ENCODE results near the gene RANBP10. TPM values are rescaled to one million over a fixed set of nuclear protein-coding genes. Genes with fewer than 3 reads are reported as not detected.

RANBP10 gene
- total and polyA plus RNA-seq, 10 of the 15 experiments (the other 5 are each of a cell fraction or from before 2014, with no cell fraction given) = 1.2 to 20.4 (median 10.8) TPM

DNA sequence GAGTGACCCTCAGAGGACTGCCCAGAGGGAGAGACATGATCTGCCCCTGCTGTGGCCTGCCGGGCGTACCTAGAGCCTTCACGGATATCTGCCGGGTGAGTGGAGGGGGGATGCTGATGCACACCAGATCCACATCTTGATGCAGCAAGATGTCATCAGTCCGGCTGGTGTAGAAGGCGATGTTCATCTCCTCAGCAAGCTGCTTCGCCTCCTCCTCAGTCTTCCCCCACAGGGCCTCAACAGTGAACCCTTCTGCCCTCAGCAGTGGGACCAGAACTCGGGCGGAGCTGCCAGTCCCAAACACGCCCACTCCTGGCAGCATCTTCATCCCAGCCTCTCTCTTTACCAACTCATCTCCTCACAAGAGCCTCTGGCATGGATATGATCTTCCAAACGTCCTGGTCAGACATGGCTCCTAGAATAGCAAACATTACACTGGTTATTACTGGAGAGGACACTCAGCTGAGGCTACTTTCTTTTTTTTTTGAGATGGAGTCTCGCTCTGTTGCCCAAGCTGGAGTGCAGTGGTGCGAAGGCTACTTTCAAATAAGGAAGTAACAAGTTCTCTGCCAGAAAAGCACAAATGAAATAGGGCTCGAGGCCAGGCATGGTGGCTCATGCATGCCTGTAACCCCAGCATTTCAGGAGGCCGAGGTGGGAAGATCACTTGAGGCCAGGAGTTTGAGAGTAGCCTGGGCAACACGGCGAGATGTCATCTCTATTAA lies 120.8 kb downstream of the RANBP10 start:
- ChIA-PET POLR2A (interaction anchor here (0.6 to 1.4 kb wide), 4 partner anchors 13 to 116 kb away, joined by 3 to 5 read pairs (median 4); no protein-coding TSS in a partner anchor), RAD21 (ENCODE audit: unreplicated experiment) (interaction anchor here (0.7 to 1.2 kb wide), 2 partner anchors 13 to 33 kb away, joined by 5 to 6 read pairs; no protein-coding TSS in a partner anchor), CTCF (interaction anchor here (0.9 to 2.0 kb wide), 4 partner anchors 13 to 165 kb away, joined by 3 to 7 read pairs (median 3); partner anchors contain the start of genes C16orf86 and ENKD1), SMC1A (ENCODE audit: uncharacterized antibody, unreplicated experiment) (interaction anchor here (0.9 to 1.7 kb wide), 4 partner anchors 12 to 228 kb away, joined by 3 to 6 read pairs (median 3); partner anchors contain the start of gene GFOD2)
- Histone ChIP-seq H3K4me2 (ENCODE audit: control insufficient read depth, insufficient read depth) (peak overlapping the region; percentile 26; the same call in 1 of the 2 replicates), H3K36me3 (ENCODE audit: control insufficient read depth in 2 of 2, insufficient read depth in 2 of 2, low read length in 1 of 2) (peaks cover 0 to 8% of the 10 kb centered on the region in 2 experiments; a peak in 3 of 4 replicates), H3K79me2 (ENCODE audit: control insufficient read depth, insufficient read depth, low read length) (no peaks in the 10 kb centered on the region), H3K9me3 (replicated peaks; ENCODE audit: control insufficient read depth, insufficient read depth, low read length) (no peaks in the 10 kb centered on the region), H3K27me3 (replicated peaks in 1 of 2; ENCODE audit: control insufficient read depth in 2 of 2, insufficient read depth in 2 of 2, low read length in 1 of 2) (no peaks in the 10 kb centered on the region), H2AFZ (ENCODE audit: control insufficient read depth, low read depth, low read length) (peak overlapping the region; percentile 35; the same call in 1 of the 2 replicates), H4K20me1 (ENCODE audit: control insufficient read depth, insufficient read depth) (no peaks in the 10 kb centered on the region), H3K9ac (ENCODE audit: control insufficient read depth, insufficient read depth, low read length) (no peak overlapping the region; the same call in 1 of the 2 replicates), H3K4me3 (no peak overlapping the region), H3K27ac (ENCODE audit: control insufficient read depth, insufficient read depth) (no peak overlapping the region; the same call in 1 of the 2 replicates), H3K4me1 (ENCODE audit: control insufficient read depth, insufficient read depth, low read length) (peaks cover 5% of the 10 kb centered on the region)
- in situ Hi-C loops (cut with MboI) = no loop called here
- intact Hi-C loops (cut with micrococcal nuclease; ENCODE audit: unreplicated experiment) = no loop called here
- FAIRE-seq (no peak), ATAC-seq (peak; percentile 88), DNase-seq (ENCODE audit: low read depth, low spot score) (no peak)
- no TSS peak for BruUV-seq (replicated peaks)
- no peak for TF ChIP-seq IKZF1 (conservative IDR thresholded peaks at IDR 0.05)
- TF ChIP-seq PAX5 (IDR thresholded peaks at IDR 0.05; ENCODE audit: borderline replicate concordance, low read depth, low read length) = peak; percentile 76
- peak; percentile 63; the same call in 1 of the 2 replicates for TF ChIP-seq ZNF384 (IDR thresholded peaks at IDR 0.05; ENCODE audit: borderline replicate concordance, low read depth, low read length)
- WGBS (ENCODE audit: insufficient coverage, insufficient replicate concordance, low lambda C conversion rate, missing lambda C conversion rate) = 40% methylated on average over 17 of the region's 17 CpGs

DNA sequence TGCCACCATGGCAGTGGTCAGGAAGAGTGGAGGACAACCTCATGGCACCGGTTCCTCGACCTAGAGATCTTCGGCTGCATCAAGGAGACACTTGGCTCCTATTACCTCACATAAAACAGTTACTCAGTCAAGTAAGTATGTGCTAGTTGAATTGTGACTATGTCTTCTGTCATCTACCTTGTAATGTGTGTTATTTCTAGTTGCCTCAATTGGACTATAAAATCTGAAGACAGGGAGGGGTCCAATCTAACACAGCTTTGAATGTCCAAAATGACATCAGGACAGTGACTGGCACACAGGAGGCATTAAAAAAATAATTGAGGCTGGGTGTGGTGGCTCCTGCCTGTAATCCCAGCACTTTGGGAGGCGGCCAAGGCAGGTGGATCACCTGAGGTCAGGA lies 122.6 kb downstream of the RANBP10 start:
- no peaks in the 10 kb centered on the region for H3K79me2 ChIP-seq (ENCODE audit: control insufficient read depth, insufficient read depth, low read length)
- no peaks in the 10 kb centered on the region for H4K20me1 ChIP-seq (ENCODE audit: control insufficient read depth, insufficient read depth)
- H3K27ac ChIP-seq (ENCODE audit: control insufficient read depth, insufficient read depth) = no peak overlapping the region
- RAD21 ChIA-PET (ENCODE audit: unreplicated experiment) = no interaction called here
- in situ Hi-C loops (cut with MboI) = no loop called here
- no peak overlapping the region for H2AFZ ChIP-seq (ENCODE audit: control insufficient read depth, low read depth, low read length)
- H3K4me3 ChIP-seq = no peak overlapping the region
- WGBS (ENCODE audit: insufficient coverage, insufficient replicate concordance, low lambda C conversion rate, missing lambda C conversion rate) = 93% methylated on average over 4 of the region's 4 CpGs
- DNase-seq (ENCODE audit: low read depth, low spot score) (no peak), ATAC-seq (no peak), FAIRE-seq (no peak)
- no peak overlapping the region for H3K9ac ChIP-seq (ENCODE audit: control insufficient read depth, insufficient read depth, low read length)
- CTCF ChIA-PET = interaction anchor here (0.6 to 2.0 kb wide), 4 partner anchors 11 to 169 kb away, joined by 3 to 8 read pairs (median 4); no protein-coding TSS in a partner anchor
- no peaks in the 10 kb centered on the region for H3K9me3 ChIP-seq (replicated peaks; ENCODE audit: control insufficient read depth, insufficient read depth, low read length)
- no peaks in the 10 kb centered on the region for H3K27me3 ChIP-seq (replicated peaks in 1 of 2; ENCODE audit: control insufficient read depth in 2 of 2, insufficient read depth in 2 of 2, low read length in 1 of 2)
- H3K4me1 ChIP-seq (ENCODE audit: control insufficient read depth, insufficient read depth, low read length) = peaks cover 5% of the 10 kb centered on the region
- BruUV-seq (replicated peaks) = no TSS peak
- intact Hi-C loops (cut with micrococcal nuclease; ENCODE audit: unreplicated experiment) = no loop called here
- POLR2A ChIA-PET = interaction anchor here (1.4 kb wide), 1 partner anchor 203 kb away, joined by 5 read pairs; the partner anchor contains the start of gene ATP6V0D1
- SMC1A ChIA-PET (ENCODE audit: uncharacterized antibody, unreplicated experiment) = no interaction called here
- no peak overlapping the region for H3K4me2 ChIP-seq (ENCODE audit: control insufficient read depth, insufficient read depth)
- H3K36me3 ChIP-seq (ENCODE audit: control insufficient read depth in 2 of 2, insufficient read depth in 2 of 2, low read length in 1 of 2) = peaks cover 0 to 9% of the 10 kb centered on the region in 2 experiments; a peak in 3 of 4 replicates
- TF ChIP-seq ETV6 (conservative IDR thresholded peaks at IDR 0.05 in 1 of 2, IDR thresholded peaks at IDR 0.05 in 1 of 2; ENCODE audit: borderline replicate concordance in 1 of 2, low read depth in 1 of 2) (no peak), HSF1 (IDR thresholded peaks at IDR 0.05; ENCODE audit: low read depth, low read length) (no peak), RB1 (IDR thresholded peaks at IDR 0.05; ENCODE audit: borderline replicate concordance) (no peak)
- TF ChIP-seq, protein P1, sequence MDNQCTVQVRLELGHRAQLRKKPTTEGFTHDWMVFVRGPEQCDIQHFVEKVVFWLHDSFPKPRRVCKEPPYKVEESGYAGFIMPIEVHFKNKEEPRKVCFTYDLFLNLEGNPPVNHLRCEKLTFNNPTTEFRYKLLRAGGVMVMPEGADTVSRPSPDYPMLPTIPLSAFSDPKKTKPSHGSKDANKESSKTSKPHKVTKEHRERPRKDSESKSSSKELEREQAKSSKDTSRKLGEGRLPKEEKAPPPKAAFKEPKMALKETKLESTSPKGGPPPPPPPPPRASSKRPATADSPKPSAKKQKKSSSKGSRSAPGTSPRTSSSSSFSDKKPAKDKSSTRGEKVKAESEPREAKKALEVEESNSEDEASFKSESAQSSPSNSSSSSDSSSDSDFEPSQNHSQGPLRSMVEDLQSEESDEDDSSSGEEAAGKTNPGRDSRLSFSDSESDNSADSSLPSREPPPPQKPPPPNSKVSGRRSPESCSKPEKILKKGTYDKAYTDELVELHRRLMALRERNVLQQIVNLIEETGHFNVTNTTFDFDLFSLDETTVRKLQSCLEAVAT (IDR thresholded peaks at IDR 0.05) = no peak
